ENCODE data around the gene FSD2.
A peak's percentile ranks its signal among the peaks of the same experiment; 100 is the strongest.

The FSD2 gene

GRCh38 chr15:82751308-82751707 lies 54.6 kb downstream of the FSD2 start:
- ChIA-PET POLR2A (interaction anchor here (0.6 to 2.3 kb wide), 4 partner anchors 55 to 315 kb away, joined by 3 to 7 read pairs (median 4); partner anchors contain the start of genes BTBD1, FSD2 and RPS17), CTCF (interaction anchor here (0.9 to 2.1 kb wide), 8 partner anchors 10 to 260 kb away, joined by 3 to 5 read pairs (median 3); partner anchors contain the start of genes C15orf40 and RAMAC)
- no peak for DNase-seq (ENCODE audit: extremely low spot score)
- TF ChIP-seq, protein P1, sequence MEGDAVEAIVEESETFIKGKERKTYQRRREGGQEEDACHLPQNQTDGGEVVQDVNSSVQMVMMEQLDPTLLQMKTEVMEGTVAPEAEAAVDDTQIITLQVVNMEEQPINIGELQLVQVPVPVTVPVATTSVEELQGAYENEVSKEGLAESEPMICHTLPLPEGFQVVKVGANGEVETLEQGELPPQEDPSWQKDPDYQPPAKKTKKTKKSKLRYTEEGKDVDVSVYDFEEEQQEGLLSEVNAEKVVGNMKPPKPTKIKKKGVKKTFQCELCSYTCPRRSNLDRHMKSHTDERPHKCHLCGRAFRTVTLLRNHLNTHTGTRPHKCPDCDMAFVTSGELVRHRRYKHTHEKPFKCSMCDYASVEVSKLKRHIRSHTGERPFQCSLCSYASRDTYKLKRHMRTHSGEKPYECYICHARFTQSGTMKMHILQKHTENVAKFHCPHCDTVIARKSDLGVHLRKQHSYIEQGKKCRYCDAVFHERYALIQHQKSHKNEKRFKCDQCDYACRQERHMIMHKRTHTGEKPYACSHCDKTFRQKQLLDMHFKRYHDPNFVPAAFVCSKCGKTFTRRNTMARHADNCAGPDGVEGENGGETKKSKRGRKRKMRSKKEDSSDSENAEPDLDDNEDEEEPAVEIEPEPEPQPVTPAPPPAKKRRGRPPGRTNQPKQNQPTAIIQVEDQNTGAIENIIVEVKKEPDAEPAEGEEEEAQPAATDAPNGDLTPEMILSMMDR (IDR thresholded peaks at IDR 0.05; ENCODE audit: control extremely low read depth, extremely low read depth, low read depth, missing control alignments) = no peak

DNA sequence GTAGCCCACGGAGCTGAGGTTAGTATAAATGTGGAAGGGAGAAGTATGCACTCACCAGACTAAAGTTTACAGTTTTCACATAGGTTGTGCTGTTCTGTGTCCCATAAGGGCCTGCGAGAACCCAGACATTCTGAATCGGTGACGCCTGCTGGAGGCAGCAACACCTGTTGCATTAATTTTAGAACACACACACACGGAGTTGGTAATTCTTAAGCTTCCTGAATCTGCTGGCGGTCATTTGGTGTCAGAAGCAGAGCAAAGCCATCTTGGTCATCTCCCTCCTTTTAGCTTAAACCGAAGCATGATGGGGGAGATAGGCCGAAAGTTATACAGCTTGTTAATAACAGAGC lies 55.1 kb downstream of the FSD2 start:
- POLR2A ChIA-PET = interaction anchor here (1.0 to 2.3 kb wide), 5 partner anchors 16 to 316 kb away, joined by 3 to 7 read pairs (median 3); partner anchors contain the start of genes BTBD1, FSD2 and RPS17
- CTCF ChIA-PET = interaction anchor here (0.9 to 2.1 kb wide), 11 partner anchors 10 to 235 kb away, joined by 3 to 6 read pairs (median 3); partner anchors contain the start of gene RAMAC
- TF ChIP-seq, protein P1 (IDR thresholded peaks at IDR 0.05; ENCODE audit: control extremely low read depth, extremely low read depth, low read depth, missing control alignments) = no peak
- DNase-seq (ENCODE audit: extremely low spot score) = peak; percentile 32

DNA sequence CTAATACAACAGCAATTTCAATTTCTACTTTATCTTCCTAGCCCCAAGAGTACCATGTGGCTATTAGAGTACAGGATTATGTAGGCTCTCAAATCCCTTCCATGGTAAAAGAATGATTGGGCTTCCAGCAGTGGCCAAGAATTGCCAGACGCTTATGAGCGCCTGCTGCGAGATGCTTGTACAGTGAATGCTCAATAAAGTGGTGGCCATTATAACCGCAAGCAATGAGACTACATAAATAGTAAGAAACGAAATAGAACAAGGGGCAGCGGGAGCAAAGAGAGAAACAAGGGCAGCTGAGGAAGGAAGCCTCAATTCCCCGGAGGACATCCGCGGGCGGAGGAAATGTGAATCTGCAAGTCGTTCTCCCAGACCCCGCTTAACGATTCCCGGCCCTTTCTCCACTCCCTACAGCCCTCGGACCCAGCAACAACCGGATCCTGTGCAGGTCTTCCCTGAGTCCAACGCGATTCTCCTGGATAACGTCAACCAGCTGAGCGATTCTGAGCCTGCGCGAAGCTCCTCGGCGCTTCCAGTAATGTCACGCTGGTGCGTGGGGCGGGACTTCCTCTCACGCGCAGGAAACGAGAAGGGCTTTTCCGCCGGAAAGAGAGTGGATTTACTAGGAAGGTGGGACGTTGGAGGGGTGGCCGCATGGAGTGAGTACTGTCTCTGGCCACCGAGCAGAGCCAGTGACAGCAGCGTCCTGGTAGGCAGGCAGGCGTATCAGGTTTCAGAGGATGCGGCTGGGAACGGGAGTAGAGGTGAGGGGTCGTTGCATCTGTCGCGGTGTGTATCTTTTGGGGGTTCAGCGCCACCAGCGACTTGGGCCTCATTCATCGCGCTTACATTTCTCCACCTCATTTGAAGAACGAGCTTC lies 55.7 kb downstream of the FSD2 start:
- TF ChIP-seq, protein P1 (IDR thresholded peaks at IDR 0.05; ENCODE audit: control extremely low read depth, extremely low read depth, low read depth, missing control alignments) = no peak
- CTCF ChIA-PET = interaction anchor here (0.9 to 2.1 kb wide), 10 partner anchors 9 to 219 kb away, joined by 3 to 6 read pairs (median 3); no protein-coding TSS in a partner anchor
- DNase-seq (ENCODE audit: extremely low spot score) = peak; percentile 89
- POLR2A ChIA-PET = interaction anchor here (0.6 to 2.3 kb wide), 6 partner anchors 15 to 317 kb away, joined by 3 to 7 read pairs (median 4); partner anchors contain the start of genes BTBD1, FSD2 and RPS17

DNA sequence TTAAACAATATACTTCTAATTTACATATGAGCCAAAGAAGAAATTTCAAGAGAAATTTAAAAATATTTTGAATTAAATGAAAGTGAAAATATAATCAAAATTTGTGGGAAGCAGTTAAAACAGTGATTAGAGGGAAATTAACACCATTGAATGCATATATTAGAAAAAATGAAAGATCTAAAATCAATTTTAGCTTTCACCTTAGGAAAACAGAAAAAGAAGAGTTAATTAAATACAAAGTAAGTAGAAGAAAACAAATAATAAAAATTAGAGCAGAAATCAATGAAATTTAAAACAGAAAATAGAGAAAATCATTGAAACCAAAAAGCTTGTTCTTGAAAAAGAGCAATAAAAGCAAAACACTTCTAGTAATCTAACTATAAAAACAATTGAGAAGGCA lies 57.6 kb downstream of the FSD2 start:
- CTCF ChIA-PET = interaction anchor here (0.9 to 1.3 kb wide), 3 partner anchors 10 to 217 kb away, joined by 3 read pairs; no protein-coding TSS in a partner anchor
- TF ChIP-seq, protein P1 (IDR thresholded peaks at IDR 0.05; ENCODE audit: control extremely low read depth, extremely low read depth, low read depth, missing control alignments) = no peak
- POLR2A ChIA-PET = no interaction called here
- no peak for DNase-seq (ENCODE audit: extremely low spot score)

GRCh38 chr15:82743810-82744209 lies 62.1 kb downstream of the FSD2 start:
- no peak for DNase-seq (ENCODE audit: extremely low spot score)
- TF ChIP-seq, protein P1 (IDR thresholded peaks at IDR 0.05; ENCODE audit: control extremely low read depth, extremely low read depth, low read depth, missing control alignments) = no peak
- ChIA-PET POLR2A (no interaction called here), CTCF (no interaction called here)

GRCh38 chr15:82742134-82742533 lies 63.7 kb downstream of the FSD2 start:
- ChIA-PET CTCF (no interaction called here), POLR2A (no interaction called here)
- TF ChIP-seq, protein P1 (IDR thresholded peaks at IDR 0.05; ENCODE audit: control extremely low read depth, extremely low read depth, low read depth, missing control alignments) = no peak
- DNase-seq (ENCODE audit: extremely low spot score) = no peak

Data from GM10248 (cell line).